A673 (cell line): ENCODE data around the gene SPACA4. TPM values are rescaled to one million over a fixed set of nuclear protein-coding genes. Genes with fewer than 3 reads are reported as not detected.

Experiments
- BruUV-seq: library from RNA; stranded (reverse); fragments of 400-500 nt; replicated peaks from 2 replicates; lab custom pipeline; 2021; lab: Mats Ljungman, UMichigan
- CTCF ChIA-PET: fragments of 300-600 bp; sonication (Branson Sonifier 250); formaldehyde crosslinking; loops from one replicate; lab custom pipeline; 2022; ENCODE audit warnings: antibody characterized with exemption; lab: Charles Lee
- POLR2A ChIA-PET: fragments of 300-600 bp; sonication (Branson Sonifier 250); formaldehyde crosslinking; loops from one replicate; lab custom pipeline; 2022; ENCODE audit warnings: antibody characterized with exemption; ENCODE audit not compliant: low non-redundant PET; lab: Charles Lee
- DNase-seq: peaks from one replicate; pipeline ENCODE4 v3.0.0-alpha.2; 2015; ENCODE audit warnings: low spot score
- H3K27ac ChIP-seq: fragments of 200-600 bp; sonication (generic); 2 replicates; pipeline ENCODE4 v1.5.1; 2016; ENCODE audit warnings: mixed run types, low read depth, mild to moderate bottlenecking, mixed read lengths, antibody characterized with exemption, low read length; ENCODE audit not compliant: poor library complexity, severe bottlenecking
- H3K27me3 ChIP-seq: fragments of 200-600 bp; sonication (generic); replicated peaks from 2 replicates; pipeline ENCODE4 v1.6.1; 2017; ENCODE audit warnings: mixed run types, low read depth, mild to moderate bottlenecking, mixed read lengths, antibody characterized with exemption, low read length; ENCODE audit not compliant: insufficient read depth, poor library complexity
- H3K36me3 ChIP-seq: fragments of 200-600 bp; sonication (generic); 2 replicates; pipeline ENCODE4 v1.6.1; 2016; ENCODE audit warnings: mixed run types, mild to moderate bottlenecking, mixed read lengths, antibody characterized with exemption, low read length; ENCODE audit not compliant: insufficient read depth, poor library complexity, severe bottlenecking
- H3K4me1 ChIP-seq: fragments of 200-600 bp; sonication (generic); 2 replicates; pipeline ENCODE4 v1.6.1; 2017; ENCODE audit warnings: mixed run types, mild to moderate bottlenecking, mixed read lengths, antibody characterized with exemption, low read length; ENCODE audit not compliant: insufficient read depth, poor library complexity, severe bottlenecking
- H3K4me3 ChIP-seq: fragments of 200-600 bp; sonication (generic); 2 replicates; pipeline ENCODE4 v1.5.1; 2016; ENCODE audit warnings: low read depth, mixed run types, mild to moderate bottlenecking, mixed read lengths, low read length; ENCODE audit not compliant: poor library complexity, severe bottlenecking
- H3K9me3 ChIP-seq: fragments of 200-600 bp; sonication (generic); 2 replicates; pipeline ENCODE4 v1.6.1; 2016; ENCODE audit warnings: mixed run types, low read depth, mild to moderate bottlenecking, mixed read lengths, antibody characterized with exemption, low read length; ENCODE audit not compliant: poor library complexity, severe bottlenecking
- CTCF ChIP-seq: fragments of 300-800, 200-600 bp; sonication (generic); conservative IDR thresholded peaks from 2 replicates; pipeline ENCODE4 v1.5.1; 2017; ENCODE audit warnings: low read depth, mild to moderate bottlenecking, antibody characterized with exemption, low read length, moderate library complexity, mixed read lengths
- EZH2 ChIP-seq: fragments of 200-600 bp; sonication (generic); IDR thresholded peaks from 2 replicates; pipeline ENCODE4 v1.6.1; 2017; ENCODE audit warnings: borderline replicate concordance, low read depth, mild to moderate bottlenecking, mixed read lengths, antibody characterized with exemption, low read length; ENCODE audit not compliant: poor library complexity, severe bottlenecking
- intact Hi-C: fragments of 100-400 bp; cut with micrococcal nuclease; formaldehyde crosslinking; loops from one replicate; pipeline ENCODE4 v1.10.0; 2022; ENCODE audit not compliant: unreplicated experiment
- total RNA-seq: library from RNA; stranded (reverse); gene quantifications from 2 replicates; pipeline ENCODE4 v1.2.3, GENCODE V29; 2021

The SPACA4 gene
- total RNA-seq, 1 experiment from 2014 or later = not detected

DNA sequence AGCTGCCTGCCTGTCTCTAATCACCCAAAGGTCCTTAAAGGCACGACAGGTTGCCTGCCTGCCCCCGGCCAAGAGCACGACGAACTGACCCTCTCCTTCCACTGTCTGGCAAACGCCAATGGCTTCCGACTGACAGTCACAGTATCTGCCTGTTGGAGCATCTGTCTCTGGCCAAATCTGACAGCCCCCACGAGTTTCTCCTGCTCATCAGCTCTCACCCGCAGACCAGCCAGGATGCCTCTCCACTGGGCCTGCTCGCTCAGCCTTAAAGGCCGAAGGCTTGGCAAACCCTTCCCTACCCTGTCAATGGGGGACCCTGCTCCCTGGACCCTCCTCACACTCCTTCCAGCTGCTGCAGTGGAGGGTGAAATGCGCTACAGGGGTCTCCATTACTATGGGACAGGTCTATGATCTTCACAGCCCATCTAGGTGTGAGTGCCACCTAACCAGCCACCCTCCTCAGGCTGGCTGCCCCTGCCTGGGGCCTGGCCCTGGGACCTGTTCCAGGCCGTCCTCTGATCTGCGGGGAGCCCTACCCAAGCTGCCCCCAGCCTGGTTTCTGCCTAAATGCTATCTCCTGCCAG is 7.4 kb downstream of the SPACA4 start:
- Histone ChIP-seq H3K9me3 (no peaks in the 10 kb centered on the region), H3K27ac (peak overlapping the region; percentile 42), H3K4me1 (peaks cover 20% of the 10 kb centered on the region), H3K27me3 (no peaks in the 10 kb centered on the region), H3K4me3 (no peak overlapping the region), H3K36me3 (peaks cover 37% of the 10 kb centered on the region)
- CTCF ChIA-PET = no interaction called here
- TF ChIP-seq CTCF (no peak), EZH2 (no peak)
- intact Hi-C loops = no loop called here
- POLR2A ChIA-PET = no interaction called here
- DNase-seq = no peak
- no TSS peak for BruUV-seq

DNA sequence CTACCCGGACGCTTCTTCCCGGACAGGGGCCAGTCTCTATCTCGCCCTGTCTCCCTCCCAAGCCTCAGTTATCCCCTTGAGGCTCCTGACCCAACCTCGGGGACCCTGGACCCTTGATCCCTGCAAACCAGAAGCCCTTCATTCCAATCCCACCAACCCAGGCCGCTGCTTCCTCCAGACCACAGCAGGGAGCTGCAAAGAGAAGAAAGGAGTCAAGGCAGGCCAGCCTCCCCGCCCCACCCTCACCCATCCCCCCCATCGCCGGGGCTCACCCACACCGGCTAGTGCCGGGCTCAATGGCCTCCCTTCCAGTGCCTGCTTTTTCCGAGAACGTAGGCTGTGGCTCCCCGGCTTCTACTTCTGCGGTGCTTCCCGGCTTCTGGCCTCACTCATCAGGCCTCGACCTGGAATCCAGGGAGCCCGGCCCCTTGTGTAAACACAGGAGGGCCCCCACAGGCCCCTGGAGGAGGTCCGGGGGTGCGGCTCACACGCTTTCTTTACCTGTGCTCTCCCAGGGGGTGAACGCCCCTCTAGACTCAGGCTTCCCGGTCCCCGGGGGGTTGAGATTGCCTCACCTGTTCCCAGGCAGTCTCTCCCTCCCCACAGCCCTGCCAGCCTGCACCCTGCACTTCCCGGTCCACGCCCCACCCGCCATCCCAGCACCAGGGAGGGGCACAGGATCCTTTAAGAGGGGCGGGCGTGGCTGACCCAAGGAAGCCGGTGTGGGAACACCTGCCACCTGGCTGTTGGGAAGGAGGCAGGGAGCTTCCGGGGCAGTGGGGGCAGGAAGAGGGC is 8.1 kb downstream of the SPACA4 start, which contains the start of gene FAM83E:
Gene FAM83E, minus strand, starts transcription at position 641 of the 795 bp plus-strand sequence. CDS start 1,704 bp downstream, outside the sequence.
- DNase-seq = peak; percentile 32
- TF ChIP-seq EZH2 (no peak), CTCF (no peak)
- Histone ChIP-seq H3K9me3 (no peaks in the 10 kb centered on the region), H3K36me3 (peaks cover 37% of the 10 kb centered on the region), H3K27ac (peak within 1 kb of the TSS; percentile 42), H3K4me1 (peaks cover 20% of the 10 kb centered on the region), H3K27me3 (no peaks in the 10 kb centered on the region), H3K4me3 (no peak within 1 kb of the TSS)
- ChIA-PET POLR2A (no interaction called here), CTCF (no interaction called here)
- intact Hi-C loops = no loop called here
- no TSS peak for BruUV-seq

DNA sequence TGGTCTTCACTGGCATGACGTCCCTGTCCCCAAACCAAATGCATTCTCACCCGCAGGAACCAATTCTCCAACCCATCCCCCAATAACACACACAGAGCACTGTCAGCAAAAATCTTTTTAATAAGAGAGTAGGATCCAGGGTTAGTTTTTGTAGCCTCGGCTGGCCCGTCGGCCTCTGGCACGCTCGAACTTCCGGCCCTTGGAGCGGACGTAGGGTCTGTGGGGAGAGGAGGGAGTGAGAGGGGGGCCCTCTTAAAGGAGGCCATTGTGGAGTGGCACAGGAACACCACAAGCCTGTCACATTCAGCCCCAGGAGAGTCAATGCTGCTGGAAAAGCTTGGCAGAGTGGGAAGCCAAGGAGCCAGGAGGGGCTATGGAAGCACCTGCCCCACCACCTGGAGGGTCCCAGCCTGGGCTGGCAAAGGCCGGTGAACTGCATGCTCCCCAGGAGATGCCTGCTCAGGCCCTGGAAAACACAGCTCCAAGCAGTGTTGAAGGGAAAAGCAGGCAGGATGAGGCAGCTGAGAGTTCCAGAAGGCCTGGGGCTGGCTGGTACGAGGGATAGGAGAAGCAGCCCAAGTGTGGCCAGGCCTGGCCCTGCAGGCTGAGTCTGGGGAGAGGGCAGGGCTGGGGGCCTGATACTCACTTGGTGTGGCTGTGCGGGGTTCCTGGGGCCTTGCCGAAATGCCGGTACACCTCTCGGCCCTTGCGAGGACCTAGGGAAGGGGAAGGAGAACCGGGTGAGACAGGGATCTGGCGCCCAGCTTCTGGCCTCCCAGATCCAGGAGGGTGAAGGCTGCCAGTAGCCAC is 8.9 kb downstream of the SPACA4 start:
- intact Hi-C loops = no loop called here
- TF ChIP-seq CTCF = no peak
- no peak for TF ChIP-seq EZH2
- H3K4me3 ChIP-seq = no peak overlapping the region
- peaks cover 37% of the 10 kb centered on the region for H3K36me3 ChIP-seq
- no TSS peak for BruUV-seq
- peaks cover 20% of the 10 kb centered on the region for H3K4me1 ChIP-seq
- H3K9me3 ChIP-seq = no peaks in the 10 kb centered on the region
- no peaks in the 10 kb centered on the region for H3K27me3 ChIP-seq
- no peak for DNase-seq
- CTCF ChIA-PET = interaction anchor here (0.6 kb wide), 1 partner anchor 92 kb away, joined by 4 read pairs; no protein-coding TSS in a partner anchor
- POLR2A ChIA-PET = no interaction called here
- H3K27ac ChIP-seq = peak overlapping the region; percentile 32
